Fibroblast of skin of back (primary cell): Measurements from ENCODE around the gene TIMP1.
A peak's percentile ranks its signal among the peaks of the same experiment; 100 is the strongest.

ENCODE experiments used
- DNase-seq: peaks from one replicate; pipeline ENCODE4 v3.0.0-alpha.2; 2013

TIMP1 gene

GRCh38 chrX:47605024-47605423, 22.8 kb downstream of the TIMP1 start:
- DNase-seq, result no peak

GRCh38 chrX:47607091-47607490, 24.9 kb downstream of the TIMP1 start:
- DNase-seq, result no peak

- no peak for DNase-seq
Measured at GRCh38 chrX:47608130-47608810, 26.0 kb downstream of the TIMP1 start.

GRCh38 chrX:47610511-47610910, 28.3 kb downstream of the TIMP1 start:
- no peak for DNase-seq

- no peak for DNase-seq
Measured at GRCh38 chrX:47611489-47611888, 29.3 kb downstream of the TIMP1 start.

- no peak for DNase-seq
Measured at GRCh38 chrX:47611926-47612325, 29.7 kb downstream of the TIMP1 start.

- DNase-seq, result no peak
Measured at GRCh38 chrX:47612418-47612817, 30.2 kb downstream of the TIMP1 start.

GRCh38 chrX:47613082-47613481, 30.8 kb downstream of the TIMP1 start:
- no peak for DNase-seq

GRCh38 chrX:47614618-47615017, 32.4 kb downstream of the TIMP1 start:
- DNase-seq, result no peak

- no peak for DNase-seq
Measured at GRCh38 chrX:47618923-47619485, 36.8 kb downstream of the TIMP1 start.

GRCh38 chrX:47619486-47620302, 37.5 kb downstream of the TIMP1 start, which contains the start of gene SYN1:
Gene SYN1 (minus strand): TSS chrX:47619857. CDS start chrX:47619728, 129 bp downstream.
- peak; percentile 72 for DNase-seq

GRCh38 chrX:47620303-47620685, 38.1 kb downstream of the TIMP1 start:
- no peak for DNase-seq

- DNase-seq, result no peak
Measured at GRCh38 chrX:47621851-47622250, 39.6 kb downstream of the TIMP1 start.

GRCh38 chrX:47623540-47624027, 41.3 kb downstream of the TIMP1 start:
- DNase-seq, result peak; percentile 76

GRCh38 chrX:47625365-47625764, 43.1 kb downstream of the TIMP1 start:
- no peak for DNase-seq

GRCh38 chrX:47628982-47629381, 46.7 kb downstream of the TIMP1 start:
- no peak for DNase-seq

- DNase-seq, result no peak
Measured at GRCh38 chrX:47629419-47630200, 47.4 kb downstream of the TIMP1 start, which contains the start of gene CFP. Gene CFP (minus strand): TSS chrX:47629930. CDS start chrX:47629844, 86 bp downstream.

- no peak for DNase-seq
Measured at GRCh38 chrX:47631676-47632075, 49.4 kb downstream of the TIMP1 start.

GRCh38 chrX:47632666-47633065, 50.4 kb downstream of the TIMP1 start:
- no peak for DNase-seq

GRCh38 chrX:47633689-47634590, 51.7 kb downstream of the TIMP1 start:
- no peak for DNase-seq

- no peak for DNase-seq
Measured at GRCh38 chrX:47634871-47635575, 52.8 kb downstream of the TIMP1 start.
